ENCODE measurements around the gene CAMP.

Gene CAMP

GRCh38 chr3:48215019-48215418 is 8.3 kb upstream of the CAMP start:
- no peak for FAIRE-seq

- no peak for FAIRE-seq
These were observed 7.8 kb upstream of the CAMP start for GRCh38 chr3:48215466-48215865.

GRCh38 chr3:48215876-48216275 is 7.4 kb upstream of the CAMP start:
- FAIRE-seq: no peak

DNA sequence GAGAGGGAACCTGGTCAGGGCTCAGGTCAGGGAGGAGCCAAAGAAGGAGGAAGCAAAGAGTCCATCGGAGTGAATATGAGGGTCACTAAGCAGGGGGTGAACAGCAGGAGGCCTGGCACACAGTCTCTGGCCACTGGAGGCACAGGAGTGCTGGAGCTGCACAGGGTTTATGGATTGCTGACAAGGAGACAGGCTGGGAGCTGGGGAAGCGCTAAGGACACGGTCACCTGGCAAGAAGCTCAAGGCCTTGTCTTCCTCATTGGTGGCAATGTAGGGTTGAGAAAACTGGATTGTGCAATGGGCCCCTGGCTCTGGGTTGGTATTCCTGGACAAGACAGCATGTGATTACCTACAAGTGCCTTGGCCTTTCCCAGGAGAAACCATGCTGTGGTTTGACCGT is 5.8 kb upstream of the CAMP start:
- FAIRE-seq: no peak

DNA sequence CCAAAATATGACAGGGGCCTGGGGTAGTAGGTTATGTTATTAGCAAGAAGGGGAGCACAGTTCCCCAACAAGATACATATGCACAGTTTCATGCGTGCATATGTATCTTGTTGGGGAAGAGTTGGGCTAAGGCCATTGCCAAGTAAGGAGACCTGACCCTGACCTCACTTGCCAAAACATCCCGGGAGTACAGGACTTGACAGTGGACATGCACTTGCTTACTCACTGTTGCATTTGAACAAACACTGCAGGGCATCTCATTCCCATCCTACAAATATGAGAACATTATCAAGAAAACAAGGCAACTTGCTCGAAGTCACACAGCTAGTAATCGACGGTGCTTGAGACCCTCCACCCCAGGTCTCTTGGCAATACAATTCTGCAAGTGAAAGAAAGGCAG is 4.8 kb upstream of the CAMP start:
- FAIRE-seq: no peak

- no peak for FAIRE-seq
These were observed 3.8 kb upstream of the CAMP start for GRCh38 chr3:48219543-48219942.

GRCh38 chr3:48220746-48221145 is 2.5 kb upstream of the CAMP start:
- no peak for FAIRE-seq

DNA sequence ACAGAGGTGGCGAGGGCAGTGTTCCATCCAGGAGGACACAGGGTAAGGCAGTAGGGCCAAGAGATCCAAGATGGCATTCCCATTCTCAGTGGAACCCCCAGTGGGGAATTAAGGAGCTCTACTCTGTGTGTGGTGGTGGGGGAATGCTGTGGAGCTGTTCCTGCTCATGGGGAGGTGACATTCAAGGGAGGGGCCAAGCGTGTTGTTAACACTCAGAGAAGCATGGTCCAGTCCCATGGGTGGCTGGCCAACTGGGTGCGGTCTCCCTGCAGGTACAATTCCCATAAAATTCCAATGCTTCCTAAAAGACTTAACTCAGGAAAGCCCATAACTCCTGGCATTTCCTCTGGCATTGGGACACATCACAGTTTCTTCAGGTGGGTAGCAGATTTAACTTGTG is 2.3 kb downstream of the CAMP start:
- no peak for FAIRE-seq

DNA sequence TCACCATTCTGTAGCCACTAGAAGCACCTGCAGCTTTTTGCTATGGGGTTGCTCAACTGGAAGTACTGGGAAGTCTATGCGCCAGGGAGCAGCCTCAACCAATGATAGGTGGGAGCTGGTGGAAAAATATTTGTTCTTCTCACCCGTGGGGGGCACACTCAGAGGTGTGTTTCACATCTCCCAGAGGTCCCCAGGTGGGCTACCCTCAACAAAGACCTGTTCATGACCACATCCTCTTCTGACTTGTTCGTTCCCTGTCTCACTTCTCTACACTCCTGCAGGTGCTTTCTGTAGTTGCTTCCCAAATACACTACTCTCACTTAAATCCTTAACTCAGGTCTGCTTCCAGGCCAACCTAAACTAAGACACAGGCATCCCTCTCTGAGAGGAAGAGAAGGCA is 3.6 kb downstream of the CAMP start:
- no peak for FAIRE-seq

DNA sequence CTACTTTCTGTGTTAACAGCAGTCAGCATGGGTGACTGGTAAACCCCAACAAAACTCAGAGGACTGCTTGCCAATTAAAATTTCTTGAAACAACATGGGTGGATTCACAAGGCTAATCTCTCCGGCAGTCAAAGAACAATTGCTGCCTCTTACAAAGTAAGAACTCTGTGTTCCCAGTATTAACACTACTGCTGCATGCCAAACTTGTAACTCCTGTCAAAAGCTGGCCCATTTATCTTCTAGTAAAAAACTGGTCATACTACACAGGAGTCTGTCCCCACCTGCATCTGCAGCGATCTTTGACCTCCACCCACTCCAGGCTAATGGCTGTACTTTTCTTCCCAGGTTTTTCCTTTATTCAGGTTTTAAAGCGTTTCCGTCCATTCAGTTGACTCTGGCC is 8.9 kb downstream of the CAMP start:
- no peak for FAIRE-seq

GRCh38 chr3:48232734-48233133 is 9.4 kb downstream of the CAMP start:
- FAIRE-seq: no peak

GRCh38 chr3:48233542-48233941 is 10.2 kb downstream of the CAMP start:
- FAIRE-seq: no peak

GRCh38 chr3:48236531-48236930 is 13.2 kb downstream of the CAMP start:
- FAIRE-seq: no peak

- no peak for FAIRE-seq
These were observed 15.3 kb downstream of the CAMP start for GRCh38 chr3:48238531-48239085.

GRCh38 chr3:48240000-48240963 is 17.0 kb downstream of the CAMP start:
- FAIRE-seq: no peak

GRCh38 chr3:48241796-48242455 is 18.6 kb downstream of the CAMP start:
- FAIRE-seq: no peak

- no peak for FAIRE-seq
These were observed 20.6 kb downstream of the CAMP start for GRCh38 chr3:48243886-48244285.

- FAIRE-seq: no peak
These were observed 21.2 kb downstream of the CAMP start for GRCh38 chr3:48244461-48244860.

DNA sequence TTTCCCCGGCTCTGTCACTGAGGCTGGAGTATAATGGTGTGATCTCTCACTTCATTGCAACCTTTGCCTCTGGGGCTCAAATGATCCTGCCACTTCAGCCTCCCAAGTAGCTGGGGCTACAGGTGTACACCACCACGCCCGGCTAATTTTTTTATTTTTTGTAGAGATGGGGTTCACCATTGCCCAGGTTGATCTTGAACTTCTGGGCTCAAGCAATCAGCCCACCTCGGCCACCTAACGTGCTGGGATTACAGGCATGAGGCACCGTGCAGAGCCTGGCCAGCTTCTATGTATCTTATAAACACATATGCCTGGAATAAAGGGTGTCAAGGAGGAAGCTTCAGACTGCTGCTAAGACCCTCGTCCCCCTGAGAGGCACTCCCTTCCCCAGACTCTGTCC is 21.8 kb downstream of the CAMP start:
- no peak for FAIRE-seq

GRCh38 chr3:48247401-48247811 is 24.1 kb downstream of the CAMP start:
- no peak for FAIRE-seq

DNA sequence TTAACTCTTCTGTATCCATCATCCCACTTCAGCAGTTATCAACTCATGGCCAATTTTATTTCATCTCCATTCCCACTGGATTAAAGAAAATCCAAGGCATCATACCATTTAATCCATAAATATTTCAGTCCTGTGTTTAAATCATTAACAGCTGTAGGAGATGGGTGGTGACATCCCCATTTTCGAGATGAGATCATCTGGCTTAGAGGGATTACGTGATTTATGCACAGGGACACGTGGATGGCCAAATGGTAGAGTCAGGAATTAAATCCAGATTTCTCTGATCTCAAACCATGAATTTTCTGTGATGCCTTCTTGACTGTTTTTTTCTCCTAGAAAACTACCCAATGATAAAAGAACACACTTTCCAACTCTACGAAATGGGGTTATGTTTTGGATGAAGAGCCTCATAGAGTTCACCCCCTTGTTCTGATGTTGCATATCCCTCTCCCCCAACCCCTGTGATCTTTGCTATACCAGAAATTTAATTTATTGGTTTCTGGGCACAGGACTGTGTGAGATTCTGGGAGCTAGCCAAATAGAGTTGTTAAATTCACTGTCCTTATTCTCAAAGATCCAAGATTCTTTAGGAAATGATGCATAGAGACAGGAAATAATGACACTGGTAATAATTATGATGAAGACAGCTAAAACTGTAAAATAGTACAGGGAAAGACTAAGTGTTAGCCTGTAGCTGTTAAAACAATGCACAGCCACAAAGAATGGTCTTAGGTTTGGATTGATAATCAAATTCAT is 25.0 kb downstream of the CAMP start:
- FAIRE-seq: no peak

DNA sequence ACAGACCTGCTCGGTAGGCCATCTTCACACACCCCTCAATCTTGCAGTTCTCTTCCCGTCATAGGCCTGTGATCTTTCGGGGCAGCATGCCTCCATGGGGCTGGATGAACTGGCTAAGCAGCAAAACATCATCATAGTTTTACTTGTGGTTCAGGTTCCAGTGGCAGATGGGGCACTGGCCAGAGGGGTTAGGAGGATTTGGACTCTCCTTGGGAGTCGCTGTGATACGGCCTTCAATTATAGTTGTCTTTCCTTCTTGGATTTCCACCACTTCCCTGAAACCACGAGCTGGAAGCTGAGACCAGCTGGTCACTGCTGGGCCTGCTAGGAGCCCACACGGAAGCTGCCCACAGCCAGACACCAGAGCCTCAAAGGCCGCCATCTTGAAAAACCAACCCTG is 33.3 kb downstream of the CAMP start:
- FAIRE-seq: no peak

GRCh38 chr3:48258530-48258929 is 35.2 kb downstream of the CAMP start:
- no peak for FAIRE-seq

Data from colon (tissue), 2 donors.